Loucy (cell line): ENCODE data around the gene AFF1.

Experiments used
- H2AFZ ChIP-seq: fragments of 200-600 bp; sonication (generic); 2 replicates; pipeline ENCODE4 v1.6.0; 2016; ENCODE audit warnings: antibody characterized with exemption, mild to moderate bottlenecking, low read length, moderate library complexity
- H3F3A ChIP-seq: fragments of 200-600 bp; 2 replicates; pipeline ENCODE4 v1.6.0; 2016; ENCODE audit warnings: antibody characterized with exemption, low read depth, mild to moderate bottlenecking
- H3K27me3 ChIP-seq: fragments of 200-600 bp; sonication (generic); 2 replicates; pipeline ENCODE4 v1.6.1; 2014; ENCODE audit warnings: low read length, mild to moderate bottlenecking; ENCODE audit not compliant: insufficient read depth, poor library complexity, severe bottlenecking
- H3K36me3 ChIP-seq: fragments of 200-600 bp; sonication (generic); 2 replicates; pipeline ENCODE4 v1.6.1; 2016; ENCODE audit warnings: low read length; ENCODE audit not compliant: insufficient read depth
- H3K4me1 ChIP-seq: fragments of 200-600 bp; sonication (generic); 2 replicates; pipeline ENCODE4 v1.5.1; 2014; ENCODE audit warnings: low read length, mild to moderate bottlenecking; ENCODE audit not compliant: insufficient read depth, poor library complexity, severe bottlenecking
- H3K4me2 ChIP-seq: fragments of 200-600 bp; sonication (generic); 2 replicates; pipeline ENCODE4 v1.6.0; 2014; ENCODE audit warnings: antibody characterized with exemption, low read length, low read depth, mild to moderate bottlenecking; ENCODE audit not compliant: poor library complexity, severe bottlenecking
- H3K4me3 ChIP-seq: fragments of 200-600 bp; sonication (generic); 2 replicates; pipeline ENCODE4 v1.5.1; 2014; ENCODE audit warnings: low read length, mild to moderate bottlenecking, mixed read lengths; ENCODE audit not compliant: poor library complexity, severe bottlenecking
- H3K79me2 ChIP-seq: fragments of 200-600 bp; sonication (generic); 2 replicates; pipeline ENCODE4 v1.6.1; 2014; ENCODE audit warnings: low read length; ENCODE audit not compliant: insufficient read depth
- H3K9ac ChIP-seq: fragments of 200-600 bp; sonication (generic); 2 replicates; pipeline ENCODE4 v1.6.0; 2014; ENCODE audit warnings: mild to moderate bottlenecking, low read depth, low read length, moderate library complexity; ENCODE audit not compliant: poor library complexity, severe bottlenecking
- H3K9me2 ChIP-seq: fragments of 200-600 bp; sonication (generic); replicated peaks from 2 replicates; pipeline ENCODE4 v1.6.1; 2016; ENCODE audit warnings: low read depth, low read length, mixed read lengths
- H3K9me3 ChIP-seq: fragments of 200-600 bp; sonication (generic); 2 replicates; pipeline ENCODE4 v1.6.1; 2014; ENCODE audit warnings: mild to moderate bottlenecking, antibody characterized with exemption, low read length, low read depth; ENCODE audit not compliant: insufficient read depth
- H4K20me1 ChIP-seq: fragments of 200-600 bp; sonication (generic); 2 replicates; pipeline ENCODE4 v1.6.0; 2014; ENCODE audit warnings: antibody characterized with exemption, low read length, mild to moderate bottlenecking; ENCODE audit not compliant: insufficient read depth, poor library complexity, severe bottlenecking
- EZH2phosphoT487 ChIP-seq: fragments of 200-600 bp; IDR thresholded peaks from 2 replicates; pipeline ENCODE4 v1.6.1; 2018; ENCODE audit warnings: antibody characterized with exemption, mild to moderate bottlenecking, moderate library complexity, borderline replicate concordance
- TF ChIP-seq, protein P1 (sequence below): fragments of 200-600 bp; sonication (generic); conservative IDR thresholded peaks from 2 replicates; pipeline ENCODE4 v1.5.1; 2014; ENCODE audit warnings: mild to moderate bottlenecking, antibody characterized with exemption, low read length

Gene AFF1

DNA sequence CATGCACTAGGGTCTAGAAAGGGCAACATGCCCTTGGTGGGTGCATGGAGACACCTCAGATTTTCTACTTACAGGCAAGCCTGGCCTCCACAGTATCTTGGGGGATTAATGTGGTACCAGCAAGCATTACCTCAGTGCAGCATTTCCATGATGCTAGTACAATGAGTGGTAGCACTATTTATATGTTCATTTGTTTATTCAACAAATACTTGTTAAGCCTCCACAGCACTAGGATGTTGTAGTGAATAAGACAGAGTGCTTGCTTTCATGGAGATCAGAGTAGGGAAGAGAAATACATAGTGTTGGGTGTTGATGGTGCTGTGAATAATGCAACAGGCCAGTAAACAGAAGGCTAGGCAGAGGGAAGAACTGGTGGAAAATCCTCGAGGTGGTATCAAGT, 152.2 kb downstream of the AFF1 start:
- Histone ChIP-seq H3K4me1 (peaks cover 4% of the 10 kb centered on the region), H3K79me2 (peaks cover 54% of the 10 kb centered on the region; the same call in 1 of the 2 replicates), H2AFZ (no peak overlapping the region), H3K4me3 (no peak overlapping the region), H3K9ac (no peak overlapping the region), H3K27me3 (no peaks in the 10 kb centered on the region), H3K36me3 (peaks cover 66% of the 10 kb centered on the region; the same call in 1 of the 2 replicates), H3K4me2 (no peak overlapping the region), H3K9me3 (no peaks in the 10 kb centered on the region), H4K20me1 (peaks cover 33% of the 10 kb centered on the region), H3F3A (no peaks in the 10 kb centered on the region), H3K9me2 (no peaks in the 10 kb centered on the region)
- no peak for TF ChIP-seq EZH2phosphoT487
- TF ChIP-seq, protein P1, sequence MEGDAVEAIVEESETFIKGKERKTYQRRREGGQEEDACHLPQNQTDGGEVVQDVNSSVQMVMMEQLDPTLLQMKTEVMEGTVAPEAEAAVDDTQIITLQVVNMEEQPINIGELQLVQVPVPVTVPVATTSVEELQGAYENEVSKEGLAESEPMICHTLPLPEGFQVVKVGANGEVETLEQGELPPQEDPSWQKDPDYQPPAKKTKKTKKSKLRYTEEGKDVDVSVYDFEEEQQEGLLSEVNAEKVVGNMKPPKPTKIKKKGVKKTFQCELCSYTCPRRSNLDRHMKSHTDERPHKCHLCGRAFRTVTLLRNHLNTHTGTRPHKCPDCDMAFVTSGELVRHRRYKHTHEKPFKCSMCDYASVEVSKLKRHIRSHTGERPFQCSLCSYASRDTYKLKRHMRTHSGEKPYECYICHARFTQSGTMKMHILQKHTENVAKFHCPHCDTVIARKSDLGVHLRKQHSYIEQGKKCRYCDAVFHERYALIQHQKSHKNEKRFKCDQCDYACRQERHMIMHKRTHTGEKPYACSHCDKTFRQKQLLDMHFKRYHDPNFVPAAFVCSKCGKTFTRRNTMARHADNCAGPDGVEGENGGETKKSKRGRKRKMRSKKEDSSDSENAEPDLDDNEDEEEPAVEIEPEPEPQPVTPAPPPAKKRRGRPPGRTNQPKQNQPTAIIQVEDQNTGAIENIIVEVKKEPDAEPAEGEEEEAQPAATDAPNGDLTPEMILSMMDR = no peak

DNA sequence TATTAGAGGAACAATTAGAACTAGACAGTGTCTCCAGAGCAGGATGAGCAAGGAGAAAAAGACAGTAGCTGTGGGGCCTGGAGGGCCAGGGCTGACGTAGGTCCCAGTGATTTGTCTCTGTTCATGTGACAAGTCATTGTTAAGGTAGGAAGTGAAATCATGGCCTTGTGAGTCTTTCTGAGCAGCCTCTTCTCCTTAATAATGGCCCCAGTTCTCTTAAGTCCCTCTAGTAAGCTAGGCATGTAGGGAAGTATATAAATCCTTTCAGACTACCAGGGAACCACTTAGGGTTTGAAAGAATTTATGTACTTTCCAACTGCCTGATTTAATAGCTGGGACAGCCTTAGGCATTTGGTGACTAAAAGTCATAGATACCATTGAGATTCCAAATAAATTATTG, 152.6 kb downstream of the AFF1 start:
- Histone ChIP-seq H4K20me1 (peaks cover 31% of the 10 kb centered on the region), H3K9ac (no peak overlapping the region), H3K9me2 (no peaks in the 10 kb centered on the region), H3F3A (0 out of 2 replicates have a peak, but pooled peaks cover 1% of the 10 kb centered on the region), H2AFZ (no peak overlapping the region), H3K27me3 (no peaks in the 10 kb centered on the region), H3K36me3 (peaks cover 70% of the 10 kb centered on the region; the same call in 1 of the 2 replicates), H3K79me2 (peaks cover 50% of the 10 kb centered on the region; the same call in 1 of the 2 replicates), H3K4me2 (no peak overlapping the region), H3K9me3 (no peaks in the 10 kb centered on the region), H3K4me3 (no peak overlapping the region), H3K4me1 (peaks cover 6% of the 10 kb centered on the region)
- TF ChIP-seq, protein P1 = no peak
- no peak for TF ChIP-seq EZH2phosphoT487

DNA sequence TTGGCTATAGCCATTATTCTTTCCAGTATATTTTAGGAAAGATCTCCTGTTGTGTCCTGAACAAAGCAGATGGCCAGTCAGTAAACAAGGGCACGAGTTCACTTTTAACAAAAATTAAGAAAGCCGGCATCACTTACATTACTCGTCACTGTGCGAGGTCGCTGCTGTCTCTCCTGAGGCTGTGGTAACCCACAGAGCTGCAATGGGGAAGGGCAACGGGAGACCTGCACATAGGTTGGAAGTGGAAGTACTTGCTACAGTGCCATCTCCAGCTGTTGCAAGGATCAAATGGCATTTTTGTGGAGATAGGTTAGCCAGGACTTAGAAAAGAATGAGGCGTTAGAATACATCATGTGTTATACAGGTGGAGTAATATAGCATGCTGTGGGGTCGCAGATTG, 153.4 kb downstream of the AFF1 start:
- Histone ChIP-seq H3K27me3 (no peaks in the 10 kb centered on the region), H3K9ac (no peak overlapping the region), H3K4me3 (no peak overlapping the region), H3K4me2 (no peak overlapping the region), H4K20me1 (peaks cover 24% of the 10 kb centered on the region), H3F3A (peaks cover 4% of the 10 kb centered on the region; the same call in 1 of the 2 replicates), H3K9me3 (no peaks in the 10 kb centered on the region), H3K4me1 (peaks cover 14% of the 10 kb centered on the region), H2AFZ (no peak overlapping the region), H3K9me2 (no peaks in the 10 kb centered on the region), H3K36me3 (peaks cover 75% of the 10 kb centered on the region; the same call in 1 of the 2 replicates), H3K79me2 (peaks cover 42% of the 10 kb centered on the region; the same call in 1 of the 2 replicates)
- TF ChIP-seq EZH2phosphoT487 = no peak
- TF ChIP-seq, protein P1 = no peak
